Stimulated activated naive B cell treated with anti-CD40 and anti-IgM and Interleukin-4, amounts not matched to agents 10 μg/mL and 1 μg/mL and 100 μg/mL, for 72 hours (primary cell): ENCODE results near the gene TRIM65.
A peak's percentile ranks its signal among the peaks of the same experiment; 100 is the strongest.
"Not testable (repeated sequence)": the region's sequence is repeated elsewhere in the genome, so short reads cannot be mapped to it uniquely, and the experiment has no call there.

Experiments
- ATAC-seq, 2 donors: fragments of 150-1000 bp; cut with Tn5 transposase; replicated peaks; 2 replicates each; pipeline ENCODE4 v1.10.0; 2021; ENCODE audit warnings: moderate library complexity in 1 of 2
- DNase-seq: peaks from one replicate; pipeline ENCODE4 v3.0.0; 2021
- H3K27ac Mint-ChIP-seq: one replicate; pipeline ENCODE4 v1.8.0; 2022; ENCODE audit warnings: mild to moderate bottlenecking, mixed read lengths
- H3K27me3 Mint-ChIP-seq, 2 donors: one replicate each; pipeline ENCODE4 v1.8.0; 2022; ENCODE audit warnings: mixed read lengths in 2 of 2
- H3K36me3 Mint-ChIP-seq, 2 donors: one replicate each; pipeline ENCODE4 v1.8.0; 2022; ENCODE audit warnings: mixed read lengths in 2 of 2, mild to moderate bottlenecking in 1 of 2
- H3K4me1 Mint-ChIP-seq, 2 donors: one replicate each; pipeline ENCODE4 v1.8.0; 2022; ENCODE audit warnings: mixed read lengths in 2 of 2, mild to moderate bottlenecking in 1 of 2
- H3K4me3 Mint-ChIP-seq, 2 donors: one replicate each; pipeline ENCODE4 v1.8.0; 2022; ENCODE audit warnings: mild to moderate bottlenecking in 2 of 2, mixed read lengths in 2 of 2, moderate library complexity in 1 of 2
- H3K9me3 Mint-ChIP-seq, 2 donors: one replicate each; pipeline ENCODE4 v1.8.0; 2022; ENCODE audit warnings: mixed read lengths in 2 of 2, mild to moderate bottlenecking in 1 of 2

Gene TRIM65

DNA sequence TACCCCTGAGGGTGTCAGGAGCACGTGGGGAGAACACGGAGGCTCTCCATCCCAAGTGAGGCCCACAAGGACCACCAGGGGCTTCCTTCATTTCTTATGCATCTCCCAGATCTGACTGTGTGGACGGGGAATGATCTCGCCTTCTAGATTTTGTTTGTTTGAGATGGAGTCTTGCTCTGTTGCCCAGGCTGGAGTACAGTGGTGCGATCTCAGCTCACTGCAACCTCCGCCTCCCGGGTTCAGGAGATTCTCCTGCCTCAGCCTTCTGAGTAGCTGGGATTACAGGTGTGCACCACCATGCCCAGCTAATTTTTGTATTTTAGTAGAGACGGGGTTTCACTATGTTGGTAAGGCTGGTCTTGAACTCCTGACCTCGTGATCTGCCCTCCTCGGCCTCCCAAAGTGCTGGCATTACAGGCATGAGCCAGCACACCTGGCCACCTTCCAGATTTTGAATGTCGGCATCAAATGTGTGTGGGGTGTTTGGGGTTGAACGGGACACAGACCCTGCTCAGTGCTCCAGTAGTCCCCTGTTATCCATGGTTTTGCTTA lies 27.9 kb downstream of the TRIM65 start:
- H3K4me1 Mint-ChIP-seq: peaks cover 11 to 16% of the 10 kb centered on the region in 2 donors
- not testable (repeated sequence) for H3K9me3 Mint-ChIP-seq, H3K36me3 Mint-ChIP-seq, H3K4me3 Mint-ChIP-seq, DNase-seq, H3K27me3 Mint-ChIP-seq, ATAC-seq
- H3K27ac Mint-ChIP-seq: peak overlapping the region; percentile 47

DNA sequence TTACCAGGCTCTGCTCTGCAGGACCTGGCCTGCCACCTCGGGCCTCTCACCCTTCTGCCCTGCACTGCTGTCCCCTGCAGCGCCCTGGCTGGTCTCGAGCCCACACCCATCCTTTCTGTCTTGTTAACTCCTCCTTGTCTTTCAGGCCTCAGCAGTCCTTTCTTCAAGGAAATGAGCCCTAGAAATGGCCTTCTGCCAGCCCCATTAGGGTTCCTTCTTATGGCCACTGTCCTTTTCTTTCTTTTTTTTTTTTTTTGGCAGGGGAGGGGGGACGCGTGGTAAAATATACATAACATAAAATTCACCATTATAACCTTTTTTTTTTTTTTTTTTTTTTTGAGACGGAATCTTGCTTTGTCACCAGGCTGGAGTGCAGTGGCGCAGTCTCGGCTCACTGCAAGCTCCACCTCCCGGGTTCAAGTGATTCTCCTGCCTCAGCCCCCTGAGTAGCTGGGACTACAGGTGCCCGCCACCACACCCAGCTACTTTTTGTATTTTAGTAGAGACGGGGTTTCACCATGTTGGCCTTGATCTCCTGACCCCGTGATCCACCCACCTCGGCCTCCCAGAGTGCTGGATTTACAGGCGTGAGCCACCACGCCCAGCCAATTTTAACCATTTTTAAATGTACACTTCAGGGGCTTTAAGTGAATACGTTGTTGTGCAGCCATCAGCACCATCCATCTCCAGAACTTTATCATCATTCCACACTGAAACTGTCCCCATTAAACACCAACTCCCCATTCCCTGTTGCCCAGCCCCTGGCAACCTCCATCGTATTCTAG lies 31.2 kb downstream of the TRIM65 start:
- peaks cover 13 to 16% of the 10 kb centered on the region in 2 donors for H3K4me1 Mint-ChIP-seq
- not testable (repeated sequence) for H3K4me3 Mint-ChIP-seq, H3K27ac Mint-ChIP-seq, DNase-seq, H3K36me3 Mint-ChIP-seq, ATAC-seq, H3K9me3 Mint-ChIP-seq, H3K27me3 Mint-ChIP-seq

DNA sequence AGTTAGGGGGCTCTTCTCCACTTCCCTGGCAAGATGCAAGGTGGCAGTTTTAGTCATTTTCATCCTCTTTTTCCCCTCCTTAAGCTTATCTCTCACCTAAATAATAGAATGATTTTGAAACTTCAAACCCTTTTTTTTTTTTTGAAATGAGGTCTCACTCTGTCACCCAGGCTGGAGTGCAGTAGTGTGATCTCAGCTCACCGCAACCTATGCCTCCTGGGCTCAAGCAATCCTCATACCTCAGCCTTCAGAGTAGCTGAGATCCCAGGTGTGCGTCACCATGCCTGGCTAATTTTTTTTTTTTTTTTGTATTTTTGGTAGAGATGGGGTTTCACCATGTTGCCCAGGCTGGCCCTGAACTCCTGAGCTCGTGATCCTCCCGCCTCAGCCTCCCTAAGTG lies 31.9 kb downstream of the TRIM65 start:
- not testable (repeated sequence) for H3K4me3 Mint-ChIP-seq, H3K9me3 Mint-ChIP-seq, H3K27me3 Mint-ChIP-seq, DNase-seq, H3K36me3 Mint-ChIP-seq
- H3K4me1 Mint-ChIP-seq: peaks cover 13 to 16% of the 10 kb centered on the region in 2 donors
- ATAC-seq: peak; percentile 31 to 36
- H3K27ac Mint-ChIP-seq: peak overlapping the region; percentile 25

DNA sequence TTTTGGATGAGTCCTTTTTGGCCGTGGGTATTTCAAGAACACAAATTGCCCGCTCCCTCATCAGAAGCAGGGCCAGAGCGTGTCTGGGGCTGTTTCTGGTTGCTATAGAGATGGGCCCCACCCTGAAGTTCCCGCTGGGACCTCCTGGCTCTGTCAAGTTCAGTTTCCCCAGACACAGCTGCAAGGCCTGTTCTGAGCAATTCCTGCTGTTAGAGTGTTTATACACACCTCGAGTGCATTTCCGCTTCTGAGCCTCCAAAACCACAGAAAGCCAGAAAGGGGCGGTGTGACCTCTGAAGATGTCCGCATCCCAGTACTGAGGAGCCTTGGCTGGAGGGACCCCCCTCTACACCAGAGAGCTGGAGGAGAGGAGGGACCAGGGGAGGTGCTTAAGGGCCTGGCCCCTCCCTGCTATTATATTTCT lies 32.3 kb downstream of the TRIM65 start:
- Mint-ChIP-seq H3K4me3 (peak overlapping the region in 1 of 2 donors; percentile 4), H3K27me3 (no peaks in the 10 kb centered on the region), H3K9me3 (no peaks in the 10 kb centered on the region), H3K4me1 (peaks cover 13 to 17% of the 10 kb centered on the region in 2 donors), H3K27ac (peak overlapping the region; percentile 51), H3K36me3 (no peaks in the 10 kb centered on the region)
- DNase-seq (peak; percentile 68), ATAC-seq (peak; percentile 89 to 91)

DNA sequence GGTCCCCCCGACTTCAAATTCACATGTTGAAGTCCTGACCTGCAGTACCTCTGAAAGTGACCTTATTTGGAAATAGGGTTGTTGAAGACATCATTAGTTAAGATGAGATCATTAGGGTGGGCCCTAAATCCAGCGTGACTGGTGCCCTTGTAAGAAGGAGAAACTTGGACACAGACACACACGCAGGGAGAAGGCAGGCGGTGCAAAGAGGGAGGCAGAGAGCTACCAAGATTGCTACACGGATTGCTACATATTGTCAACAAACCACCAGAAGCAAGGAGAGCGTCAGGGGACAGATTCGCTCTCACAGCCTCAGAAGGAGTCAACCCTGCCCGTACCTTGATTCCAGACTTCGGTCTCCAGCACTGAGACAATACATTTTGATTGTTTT lies 34.8 kb downstream of the TRIM65 start:
- no peak overlapping the region for H3K27ac Mint-ChIP-seq
- no peak overlapping the region for H3K4me3 Mint-ChIP-seq

DNA sequence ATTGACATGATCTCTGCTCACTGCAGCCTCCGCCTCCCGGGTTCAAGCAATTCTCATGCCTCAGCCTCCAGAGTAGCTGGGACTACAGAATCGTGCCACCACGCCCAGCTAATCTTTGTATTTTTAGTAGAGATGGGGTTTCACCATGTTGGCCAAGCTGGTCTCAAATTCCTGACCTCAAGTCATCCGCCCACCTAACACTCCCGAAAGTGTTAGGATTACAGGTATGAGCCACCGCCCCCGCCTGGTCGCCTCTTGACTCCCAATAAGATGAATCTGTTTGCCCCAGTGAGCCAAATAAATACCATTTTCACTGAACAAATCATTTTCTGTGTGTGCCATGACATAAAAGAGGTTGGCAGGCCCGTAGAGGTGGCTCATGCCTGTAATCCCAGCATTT lies 37.4 kb downstream of the TRIM65 start:
- not testable (repeated sequence) for H3K9me3 Mint-ChIP-seq, H3K4me3 Mint-ChIP-seq, H3K27me3 Mint-ChIP-seq, H3K36me3 Mint-ChIP-seq, ATAC-seq, H3K27ac Mint-ChIP-seq, DNase-seq
- H3K4me1 Mint-ChIP-seq: peaks cover 21 to 33% of the 10 kb centered on the region in 2 donors

More for the DNA sequence above, 34.8 kb downstream of the TRIM65 start:
- H3K36me3 Mint-ChIP-seq: no peaks in the 10 kb centered on the region
- no peaks in the 10 kb centered on the region for H3K9me3 Mint-ChIP-seq
- H3K4me1 Mint-ChIP-seq: peaks cover 25 to 35% of the 10 kb centered on the region in 2 donors
- no peaks in the 10 kb centered on the region for H3K27me3 Mint-ChIP-seq
- DNase-seq: no peak
- no peak for ATAC-seq

DNA sequence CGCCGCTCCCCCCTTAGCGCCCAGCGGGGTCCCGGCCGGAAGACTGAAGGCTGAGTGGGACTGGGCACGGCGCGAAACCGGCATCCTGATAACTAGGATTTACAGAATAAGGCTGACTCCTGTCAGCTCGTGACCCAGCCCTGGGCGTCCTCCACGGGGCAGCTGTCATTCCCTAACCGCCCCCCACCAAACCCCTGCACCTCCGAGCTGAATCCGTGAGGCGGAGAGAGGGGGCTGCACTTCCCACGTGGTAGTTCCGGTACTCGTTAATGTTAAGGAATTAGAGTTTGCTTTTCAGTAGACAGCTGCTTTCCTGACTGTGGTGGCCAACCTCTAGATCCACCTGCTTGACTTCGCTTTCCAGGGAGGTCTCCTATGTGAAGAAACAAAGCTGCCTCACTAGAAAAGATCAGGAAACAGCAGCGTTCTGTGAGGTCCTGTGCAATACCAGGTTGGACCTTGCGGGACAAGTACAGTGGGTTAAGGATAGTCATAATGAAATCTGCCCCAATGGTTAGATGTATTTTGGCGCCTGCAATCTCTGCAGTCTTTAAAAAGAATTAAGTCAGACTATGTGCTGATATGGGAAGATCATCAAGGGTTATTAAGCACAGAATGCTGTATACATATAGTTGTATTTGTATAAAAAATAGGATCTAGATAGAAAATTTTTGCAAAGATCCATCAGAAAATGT lies 40.5 kb downstream of the TRIM65 start:
- no peak for DNase-seq
- Mint-ChIP-seq H3K36me3 (peaks cover 0 to 3% of the 10 kb centered on the region in 2 donors), H3K27me3 (no peaks in the 10 kb centered on the region), H3K4me3 (no peak overlapping the region), H3K9me3 (no peaks in the 10 kb centered on the region), H3K27ac (no peak overlapping the region), H3K4me1 (peaks cover 24 to 41% of the 10 kb centered on the region in 2 donors)
- peak in 1 of 2 donors; percentile 34 for ATAC-seq

DNA sequence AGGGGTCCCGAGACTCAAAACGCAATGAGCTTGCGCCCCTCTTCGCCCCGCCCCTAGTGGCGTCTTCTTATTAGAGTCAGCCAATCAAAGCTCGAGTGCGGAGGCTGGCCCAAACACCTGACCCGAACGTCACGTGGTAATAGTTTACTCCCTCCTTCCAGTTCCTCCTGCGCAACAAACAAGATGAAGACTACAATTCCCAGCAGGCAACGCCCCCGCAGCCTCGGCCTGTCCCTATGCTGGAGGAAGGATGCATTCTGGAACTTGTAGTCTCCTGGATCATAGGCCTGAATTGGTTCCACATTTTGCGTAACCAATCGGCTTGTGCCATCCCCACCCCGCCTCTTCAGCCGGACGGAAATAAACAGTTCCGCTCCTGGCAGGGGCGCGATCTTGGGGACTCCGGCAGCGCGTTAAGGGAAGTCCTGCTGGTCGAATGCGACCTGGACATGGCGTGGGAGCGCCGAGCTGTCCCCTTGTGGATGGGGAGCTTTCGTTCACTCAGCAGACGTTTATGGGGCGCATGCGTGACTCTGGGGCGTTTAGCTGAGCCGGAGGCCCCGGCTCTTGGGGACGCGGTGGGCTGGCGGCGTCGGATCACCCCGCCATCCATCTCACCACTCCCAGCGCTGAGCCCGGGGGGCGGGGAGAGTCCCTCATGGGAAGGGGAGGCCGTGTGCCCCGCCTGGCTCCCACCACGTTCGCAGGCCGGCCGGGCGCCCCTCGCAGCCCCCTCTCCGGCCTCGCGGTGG lies 41.3 kb downstream of the TRIM65 start, which contains the start of gene WBP2:
Gene WBP2, minus strand, starts transcription at position 26 of the 752 bp plus-strand sequence. CDS start 38 bp downstream, outside the sequence.
- ATAC-seq: peak; percentile 86 to 89
- no peaks in the 10 kb centered on the region for H3K27me3 Mint-ChIP-seq
- H3K27ac Mint-ChIP-seq: no peak within 1 kb of the TSS

DNA sequence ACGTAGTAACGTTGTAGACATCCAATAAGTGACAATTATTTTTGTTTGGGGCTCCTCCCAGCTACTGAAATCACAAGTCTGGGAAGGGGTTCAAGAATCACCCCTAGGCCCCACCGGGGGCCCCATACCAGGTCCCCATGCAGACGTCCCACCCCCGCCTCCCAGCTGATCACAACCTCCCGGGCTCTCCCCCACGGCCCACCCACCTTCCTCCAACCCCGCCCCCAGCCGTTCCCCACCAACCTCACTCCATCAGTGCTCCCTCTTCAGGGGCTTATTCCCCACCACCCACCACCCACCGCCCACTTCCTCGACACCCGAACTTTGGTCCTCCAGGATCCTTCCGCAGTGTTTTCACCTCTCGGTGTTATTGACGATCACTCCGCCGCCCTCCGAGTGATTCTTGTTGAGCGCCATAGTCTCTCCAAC lies 41.9 kb downstream of the TRIM65 start:
- ATAC-seq (peak; percentile 0), DNase-seq (no peak)
- no peaks in the 10 kb centered on the region for H3K27me3 Mint-ChIP-seq
- H3K9me3 Mint-ChIP-seq: no peaks in the 10 kb centered on the region
- H3K36me3 Mint-ChIP-seq: peaks cover 2 to 9% of the 10 kb centered on the region in 2 donors
- peaks cover 24 to 41% of the 10 kb centered on the region in 2 donors for H3K4me1 Mint-ChIP-seq
- H3K4me3 Mint-ChIP-seq: no peak overlapping the region
- H3K27ac Mint-ChIP-seq: no peak overlapping the region

More for the DNA sequence above, 41.3 kb downstream of the TRIM65 start, which contains the start of gene WBP2:
- peak; percentile 98 for DNase-seq
- Mint-ChIP-seq H3K4me1 (peaks cover 24 to 41% of the 10 kb centered on the region in 2 donors), H3K36me3 (peaks cover 0 to 8% of the 10 kb centered on the region in 2 donors), H3K4me3 (no peak within 1 kb of the TSS), H3K9me3 (no peaks in the 10 kb centered on the region)

DNA sequence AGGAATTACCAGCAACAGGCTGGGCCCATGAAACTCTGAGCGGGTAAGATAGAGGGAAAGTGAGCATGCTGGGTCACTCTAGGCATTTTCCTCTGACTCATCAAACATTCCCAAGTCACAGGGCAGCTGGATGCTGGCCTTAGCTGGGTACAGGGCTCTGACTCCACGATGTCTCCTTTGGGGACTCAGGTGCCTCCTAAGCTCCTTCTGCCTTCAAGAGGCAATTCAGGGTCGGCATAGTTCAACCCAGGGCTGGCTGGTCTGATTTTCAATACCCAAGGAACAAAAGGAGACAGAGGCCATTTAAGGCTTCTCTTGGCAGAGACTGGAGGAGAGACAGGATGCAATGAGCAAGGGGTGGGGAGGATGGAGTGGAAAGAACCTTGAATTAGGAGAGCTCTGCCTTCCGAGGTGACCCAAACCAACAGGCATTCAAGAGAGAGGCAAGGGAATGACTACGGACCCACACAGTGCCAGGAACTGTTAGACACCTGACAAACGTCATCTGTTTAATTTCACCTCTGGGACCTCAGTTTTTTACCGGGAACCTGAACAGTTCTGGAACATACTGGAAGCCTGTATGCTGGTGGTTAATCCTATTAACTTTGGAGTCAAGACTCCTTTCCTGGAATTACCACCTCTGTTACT lies 42.5 kb downstream of the TRIM65 start:
- no peak for DNase-seq
- Mint-ChIP-seq H3K9me3 (no peaks in the 10 kb centered on the region), H3K4me3 (no peak overlapping the region), H3K27ac (no peak overlapping the region), H3K27me3 (no peaks in the 10 kb centered on the region), H3K4me1 (peaks cover 21 to 43% of the 10 kb centered on the region in 2 donors), H3K36me3 (peaks cover 6 to 16% of the 10 kb centered on the region in 2 donors)
- no peak for ATAC-seq

DNA sequence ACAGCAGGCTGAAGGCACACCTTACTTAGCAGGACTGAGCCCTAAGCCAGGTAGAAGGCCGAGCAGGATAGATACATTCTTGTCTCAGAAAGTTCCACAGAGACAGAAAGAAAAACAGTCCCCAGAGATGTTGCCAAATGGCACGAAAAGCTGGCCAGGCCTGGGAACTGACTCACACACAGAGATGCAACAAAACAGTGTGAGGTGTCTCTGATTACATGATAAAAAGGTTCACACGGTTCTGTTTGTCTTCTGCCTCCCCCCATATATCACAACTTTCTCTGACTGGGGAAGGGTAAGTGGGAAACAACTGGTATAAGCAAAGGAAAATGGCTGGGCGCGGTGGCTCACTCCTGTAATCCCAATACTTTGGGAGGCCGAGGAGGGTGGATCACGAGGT lies 43.3 kb downstream of the TRIM65 start:
- Mint-ChIP-seq H3K27ac (peak overlapping the region; percentile 51), H3K4me1 (peaks cover 17 to 41% of the 10 kb centered on the region in 2 donors), H3K4me3 (peak overlapping the region in 1 of 2 donors; percentile 25), H3K36me3 (peaks cover 7 to 20% of the 10 kb centered on the region in 2 donors), H3K27me3 (no peaks in the 10 kb centered on the region), H3K9me3 (no peaks in the 10 kb centered on the region)
- ATAC-seq (no peak), DNase-seq (no peak)

DNA sequence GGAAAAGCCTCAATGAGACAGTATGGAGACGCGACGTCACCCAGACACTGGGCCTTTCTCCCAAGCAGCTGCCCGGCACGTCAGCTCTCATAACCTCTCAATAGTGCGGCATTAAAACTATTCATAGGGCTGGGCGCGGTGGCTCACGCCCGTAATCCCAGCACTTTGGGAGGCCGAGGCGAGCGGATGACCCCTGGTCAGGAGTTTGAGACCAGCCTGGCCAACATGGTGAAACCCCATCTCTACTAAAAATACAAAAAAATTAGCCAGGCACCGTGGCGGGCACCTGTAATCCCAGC lies 45.1 kb downstream of the TRIM65 start:
- not testable (repeated sequence) for DNase-seq, H3K4me3 Mint-ChIP-seq, H3K27ac Mint-ChIP-seq, H3K27me3 Mint-ChIP-seq, H3K9me3 Mint-ChIP-seq, ATAC-seq
- H3K36me3 Mint-ChIP-seq: peaks cover 21 to 34% of the 10 kb centered on the region in 2 donors
- H3K4me1 Mint-ChIP-seq: peaks cover 16 to 42% of the 10 kb centered on the region in 2 donors

DNA sequence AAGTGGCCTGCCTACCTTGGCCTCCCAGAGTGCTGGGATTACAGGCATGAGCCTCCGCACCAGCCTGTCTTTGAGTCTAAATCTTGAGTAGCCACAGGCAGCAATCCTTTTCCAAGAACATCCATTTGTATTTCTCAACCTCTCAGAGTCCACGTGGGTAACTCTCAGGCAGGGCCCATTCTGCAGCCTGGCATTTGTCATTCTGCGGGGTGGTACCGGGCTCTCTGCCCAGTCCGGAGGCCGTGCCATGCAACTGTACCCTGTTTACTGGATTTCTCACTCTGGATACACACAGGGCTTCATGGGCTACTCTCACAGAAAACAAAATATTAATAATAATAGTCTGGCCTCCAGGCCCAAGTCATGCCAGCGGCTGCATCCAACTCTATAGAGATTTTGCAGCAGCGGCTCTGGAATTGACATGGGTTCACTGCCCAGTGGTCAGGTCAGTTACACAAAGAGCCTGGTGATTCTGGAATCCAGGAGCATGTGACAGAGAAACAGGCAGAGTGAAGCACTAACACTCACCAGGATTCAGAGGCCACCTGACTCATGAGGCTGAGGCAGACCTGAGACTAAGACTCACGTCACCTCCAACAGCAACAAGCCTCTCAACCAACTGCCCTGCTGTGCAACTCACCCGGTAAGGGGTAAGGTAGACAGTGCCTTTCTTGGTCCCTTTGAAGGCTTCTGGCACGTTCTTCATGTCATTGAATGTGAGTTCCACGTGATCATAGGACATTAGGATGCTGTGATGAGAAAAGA lies 45.6 kb downstream of the TRIM65 start:
- Mint-ChIP-seq H3K9me3 (no peaks in the 10 kb centered on the region), H3K36me3 (peaks cover 26 to 39% of the 10 kb centered on the region in 2 donors), H3K27me3 (no peaks in the 10 kb centered on the region), H3K4me1 (peaks cover 14 to 42% of the 10 kb centered on the region in 2 donors), H3K27ac (no peak overlapping the region), H3K4me3 (no peak overlapping the region)
- ATAC-seq (no peak), DNase-seq (no peak)
